Ishikawa (cell line): ENCODE results near the gene TUBA1A.
A peak's percentile ranks its signal among the peaks of the same experiment; 100 is the strongest.

Experiments used
- CEBPB ChIP-seq: IDR thresholded peaks from 2 replicates; pipeline ENCODE4 v1.6.1; 2012
- CREB1 ChIP-seq: IDR thresholded peaks from 2 replicates; pipeline ENCODE4 v1.6.1; 2012; ENCODE audit warnings: low read depth
- EGR1 ChIP-seq: IDR thresholded peaks from 2 replicates; pipeline ENCODE4 v1.6.1; 2012
- EP300 ChIP-seq: IDR thresholded peaks from 2 replicates; pipeline ENCODE4 v1.6.1; 2012; ENCODE audit warnings: borderline replicate concordance
- FOXM1 ChIP-seq: IDR thresholded peaks from 2 replicates; pipeline ENCODE4 v1.6.1; 2012; ENCODE audit warnings: low read depth, borderline replicate concordance
- NFIC ChIP-seq: IDR thresholded peaks from 2 replicates; pipeline ENCODE4 v1.6.1; 2012
- RAD21 ChIP-seq: IDR thresholded peaks from 2 replicates; pipeline ENCODE4 v1.6.1; 2012; ENCODE audit warnings: low read depth
- TAF1 ChIP-seq: IDR thresholded peaks from 2 replicates; pipeline ENCODE4 v1.6.1; 2012; ENCODE audit warnings: low read depth, mild to moderate bottlenecking
- TCF12 ChIP-seq: IDR thresholded peaks from 2 replicates; pipeline ENCODE4 v1.6.1; 2012; ENCODE audit warnings: low read depth
- TEAD4 ChIP-seq: IDR thresholded peaks from 2 replicates; pipeline ENCODE4 v1.6.1; 2012
- YY1 ChIP-seq: IDR thresholded peaks from 2 replicates; pipeline ENCODE4 v1.6.1; 2012; ENCODE audit warnings: low read depth
- ZBTB7A ChIP-seq: IDR thresholded peaks from 2 replicates; pipeline ENCODE4 v1.6.1; 2012; ENCODE audit warnings: low read depth
- TF ChIP-seq, protein P1 (sequence below): IDR thresholded peaks from 2 replicates; pipeline ENCODE4 v1.6.1; 2012; ENCODE audit warnings: low read depth, mild to moderate bottlenecking
- TF ChIP-seq, protein P2 (sequence below): IDR thresholded peaks from 2 replicates; pipeline ENCODE4 v1.6.1; 2012
- TF ChIP-seq, protein P3 (sequence below): IDR thresholded peaks from 2 replicates; pipeline ENCODE4 v1.6.1; 2012

TUBA1A gene

DNA sequence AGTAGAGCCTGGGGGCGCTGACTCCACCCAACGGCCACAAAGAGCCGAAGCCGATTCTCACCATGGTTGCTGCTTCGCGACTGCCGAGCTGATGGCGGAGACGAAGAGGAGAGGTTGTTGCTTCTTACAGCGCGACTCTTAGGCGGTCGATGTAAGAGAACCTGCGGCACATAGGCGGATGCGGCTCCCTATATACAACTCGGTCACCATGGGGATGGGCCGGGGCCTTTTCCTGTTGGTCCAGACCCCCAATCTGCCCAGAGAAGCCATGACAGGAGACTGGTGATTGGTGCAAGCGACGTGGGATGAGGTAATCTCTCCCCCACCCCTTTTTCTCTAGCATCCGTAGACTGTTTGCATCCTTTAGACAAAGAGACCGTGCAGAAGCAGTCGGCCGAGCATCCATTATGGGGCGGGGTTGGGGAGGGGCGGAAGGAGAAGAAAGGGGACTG lies at the start of gene TUBA1A:
TSS of gene TUBA1A (minus strand) at position 165 of the 452 bp plus-strand sequence. CDS start at position 64, 101 bp downstream.
- TF ChIP-seq, protein P1, sequence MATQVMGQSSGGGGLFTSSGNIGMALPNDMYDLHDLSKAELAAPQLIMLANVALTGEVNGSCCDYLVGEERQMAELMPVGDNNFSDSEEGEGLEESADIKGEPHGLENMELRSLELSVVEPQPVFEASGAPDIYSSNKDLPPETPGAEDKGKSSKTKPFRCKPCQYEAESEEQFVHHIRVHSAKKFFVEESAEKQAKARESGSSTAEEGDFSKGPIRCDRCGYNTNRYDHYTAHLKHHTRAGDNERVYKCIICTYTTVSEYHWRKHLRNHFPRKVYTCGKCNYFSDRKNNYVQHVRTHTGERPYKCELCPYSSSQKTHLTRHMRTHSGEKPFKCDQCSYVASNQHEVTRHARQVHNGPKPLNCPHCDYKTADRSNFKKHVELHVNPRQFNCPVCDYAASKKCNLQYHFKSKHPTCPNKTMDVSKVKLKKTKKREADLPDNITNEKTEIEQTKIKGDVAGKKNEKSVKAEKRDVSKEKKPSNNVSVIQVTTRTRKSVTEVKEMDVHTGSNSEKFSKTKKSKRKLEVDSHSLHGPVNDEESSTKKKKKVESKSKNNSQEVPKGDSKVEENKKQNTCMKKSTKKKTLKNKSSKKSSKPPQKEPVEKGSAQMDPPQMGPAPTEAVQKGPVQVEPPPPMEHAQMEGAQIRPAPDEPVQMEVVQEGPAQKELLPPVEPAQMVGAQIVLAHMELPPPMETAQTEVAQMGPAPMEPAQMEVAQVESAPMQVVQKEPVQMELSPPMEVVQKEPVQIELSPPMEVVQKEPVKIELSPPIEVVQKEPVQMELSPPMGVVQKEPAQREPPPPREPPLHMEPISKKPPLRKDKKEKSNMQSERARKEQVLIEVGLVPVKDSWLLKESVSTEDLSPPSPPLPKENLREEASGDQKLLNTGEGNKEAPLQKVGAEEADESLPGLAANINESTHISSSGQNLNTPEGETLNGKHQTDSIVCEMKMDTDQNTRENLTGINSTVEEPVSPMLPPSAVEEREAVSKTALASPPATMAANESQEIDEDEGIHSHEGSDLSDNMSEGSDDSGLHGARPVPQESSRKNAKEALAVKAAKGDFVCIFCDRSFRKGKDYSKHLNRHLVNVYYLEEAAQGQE, result no peak
- no peak for TF ChIP-seq TCF12
- 0 out of 2 replicates have a peak, but pooled peaks have one; percentile 13 for TF ChIP-seq TEAD4
- TF ChIP-seq YY1, result peak; percentile 73
- TF ChIP-seq, protein P2, sequence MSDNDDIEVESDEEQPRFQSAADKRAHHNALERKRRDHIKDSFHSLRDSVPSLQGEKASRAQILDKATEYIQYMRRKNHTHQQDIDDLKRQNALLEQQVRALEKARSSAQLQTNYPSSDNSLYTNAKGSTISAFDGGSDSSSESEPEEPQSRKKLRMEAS, result peak; percentile 50; the same call in 1 of the 2 replicates
- TF ChIP-seq FOXM1, result 0 out of 2 replicates have a peak, but pooled peaks have one; percentile 15

DNA sequence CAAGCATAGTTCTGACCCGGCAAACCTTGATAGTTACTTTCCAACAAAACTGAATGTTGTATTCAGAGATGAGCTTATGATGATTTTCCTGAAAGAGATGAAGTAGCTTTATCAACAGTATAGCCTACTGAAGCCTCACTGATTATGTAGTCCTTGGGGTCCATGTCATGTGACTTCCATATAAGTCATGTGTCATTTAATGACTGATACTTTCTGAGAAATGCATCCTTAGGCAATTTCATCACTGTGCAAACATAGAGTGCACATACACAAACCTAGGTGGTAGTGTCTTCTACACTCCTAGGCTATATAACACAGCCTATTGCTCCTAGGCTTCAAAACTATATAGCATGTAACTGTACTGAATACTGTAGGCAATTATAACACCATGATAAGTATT lies 47.5 kb upstream of the TUBA1A start:
- TF ChIP-seq ZBTB7A (no peak), TCF12 (no peak), EP300 (no peak)

DNA sequence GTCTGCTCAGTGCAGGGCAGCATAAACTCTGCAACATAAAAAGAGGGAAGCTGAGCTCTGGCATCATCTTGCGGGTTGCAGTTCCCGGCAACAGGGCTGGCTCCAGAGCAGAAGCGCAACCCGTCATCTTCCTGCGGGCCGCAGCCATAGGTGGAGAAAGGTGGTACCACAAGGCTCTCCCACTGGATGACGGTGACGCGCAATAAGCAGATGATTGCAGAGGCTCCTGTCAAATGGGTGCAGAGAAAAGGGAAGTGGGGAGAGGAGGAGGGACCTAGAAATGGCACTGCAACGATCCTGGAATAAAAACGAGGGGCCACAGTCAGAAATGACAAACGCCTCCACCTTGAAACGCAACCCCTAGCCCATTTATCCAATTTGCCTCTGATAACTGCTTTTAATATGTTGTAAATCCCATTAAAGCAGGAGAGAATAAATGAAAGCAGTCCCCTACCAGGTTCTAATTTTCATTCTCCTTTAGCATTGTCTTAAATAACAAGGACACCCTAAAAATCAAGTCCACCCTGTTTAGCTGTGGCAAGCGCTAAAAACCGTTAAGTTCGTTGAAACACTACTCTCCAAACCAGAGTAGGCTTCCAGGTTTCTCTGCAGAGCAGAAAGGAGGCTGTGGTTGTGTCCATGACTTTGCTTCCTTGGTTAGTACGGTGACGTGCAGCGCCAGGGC lies 45.1 kb upstream of the TUBA1A start:
- TF ChIP-seq CREB1 (no peak), RAD21 (no peak), CEBPB (no peak)
- TF ChIP-seq, protein P3, sequence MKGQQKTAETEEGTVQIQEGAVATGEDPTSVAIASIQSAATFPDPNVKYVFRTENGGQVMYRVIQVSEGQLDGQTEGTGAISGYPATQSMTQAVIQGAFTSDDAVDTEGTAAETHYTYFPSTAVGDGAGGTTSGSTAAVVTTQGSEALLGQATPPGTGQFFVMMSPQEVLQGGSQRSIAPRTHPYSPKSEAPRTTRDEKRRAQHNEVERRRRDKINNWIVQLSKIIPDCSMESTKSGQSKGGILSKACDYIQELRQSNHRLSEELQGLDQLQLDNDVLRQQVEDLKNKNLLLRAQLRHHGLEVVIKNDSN, result no peak
- TF ChIP-seq, protein P2, result no peak

DNA sequence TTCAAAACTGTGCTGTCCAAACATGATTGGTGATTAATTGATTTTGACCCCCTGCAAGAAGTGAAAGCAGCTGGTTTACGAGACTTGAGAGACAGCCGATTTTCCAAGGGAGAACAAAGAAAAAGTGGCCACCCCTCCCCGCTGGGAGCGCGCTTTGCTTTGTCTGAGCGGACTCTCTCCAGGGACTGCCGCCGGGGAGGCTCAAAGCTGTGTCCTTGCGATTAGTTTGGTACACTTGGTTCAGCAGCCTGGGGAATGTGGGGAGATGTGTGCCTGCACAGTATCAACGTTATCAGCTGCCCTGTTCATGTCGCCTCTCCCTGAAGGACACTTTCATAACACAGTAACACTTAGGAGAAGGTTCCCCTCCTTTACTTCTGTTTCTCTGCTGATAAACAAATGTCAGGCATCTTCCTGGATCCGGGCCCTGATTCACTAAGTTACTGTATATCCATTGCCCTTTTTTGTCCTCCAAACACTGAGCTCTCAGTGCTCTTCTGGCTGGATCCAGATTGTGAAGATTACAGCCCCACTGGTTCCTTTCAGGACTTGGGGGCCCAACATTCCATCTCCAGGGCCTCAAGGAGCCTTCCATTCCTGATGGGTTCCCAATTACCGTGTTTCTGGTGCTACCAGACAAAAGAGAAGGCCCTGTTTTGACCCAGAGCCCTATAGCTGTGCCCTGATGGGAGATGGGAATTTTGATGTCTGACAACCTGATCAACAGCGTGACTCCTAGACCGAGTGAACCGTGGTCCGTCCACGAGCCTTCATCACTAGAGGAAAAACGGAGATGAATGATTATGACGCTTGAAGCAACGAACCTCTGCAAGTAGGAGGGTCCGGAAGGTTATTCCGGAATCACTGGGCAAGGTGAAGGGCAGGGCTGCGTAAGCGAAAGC lies 44.3 kb upstream of the TUBA1A start:
- TF ChIP-seq EP300, result no peak
- no peak for TF ChIP-seq NFIC
- no peak for TF ChIP-seq ZBTB7A
- TF ChIP-seq, protein P3, result no peak
- no peak for TF ChIP-seq RAD21
- no peak for TF ChIP-seq TCF12
- TF ChIP-seq, protein P1, result no peak
- no peak for TF ChIP-seq TAF1
- TF ChIP-seq CREB1, result no peak
- TF ChIP-seq YY1, result no peak
- TF ChIP-seq, protein P2, result no peak
- no peak for TF ChIP-seq EGR1
- TF ChIP-seq TEAD4, result no peak
- no peak for TF ChIP-seq CEBPB
- TF ChIP-seq FOXM1, result no peak

DNA sequence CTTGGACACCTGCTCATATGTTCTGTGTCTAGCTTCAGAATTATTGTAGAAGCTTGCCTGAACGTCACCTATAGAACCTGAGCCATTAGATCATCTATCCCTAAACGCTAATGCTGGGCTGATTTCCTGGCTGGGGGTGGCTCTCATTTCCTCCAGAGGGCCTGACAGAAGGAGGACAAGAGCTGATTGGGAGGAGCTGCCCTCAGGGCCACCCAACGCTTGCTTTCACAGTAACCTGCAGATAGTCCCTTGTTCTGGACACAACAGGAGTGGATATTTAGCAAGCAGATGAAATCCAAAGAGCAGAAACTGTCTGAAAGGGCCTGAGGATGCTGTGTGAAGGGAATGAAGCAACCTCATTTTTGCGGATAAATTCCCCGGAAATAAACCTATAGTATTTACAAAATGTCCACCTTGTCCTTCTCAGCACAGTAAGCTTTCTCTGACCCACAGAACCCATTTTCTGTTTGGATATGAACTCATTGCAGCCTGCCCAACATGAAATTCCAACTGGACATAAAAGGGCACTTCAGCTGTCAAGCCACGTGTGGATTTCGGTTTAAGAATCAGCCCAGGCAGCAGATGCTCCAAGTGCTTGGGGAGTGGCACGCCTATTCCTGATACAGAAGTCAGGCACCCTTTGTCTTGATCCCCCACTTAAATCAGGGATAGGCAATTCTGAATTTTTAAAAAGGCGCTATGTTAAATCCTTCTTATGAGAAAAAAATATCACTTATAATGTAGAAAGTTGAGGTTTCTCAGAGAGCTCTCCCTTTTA lies 43.2 kb upstream of the TUBA1A start:
- TF ChIP-seq NFIC (no peak), EGR1 (no peak), TAF1 (no peak), CEBPB (no peak), CREB1 (no peak), TCF12 (no peak), EP300 (no peak)
- TF ChIP-seq, protein P2, result no peak
- TF ChIP-seq, protein P3, result no peak
- TF ChIP-seq, protein P1, result no peak
